AG04450 (cell line): Measurements from ENCODE around the gene PNPLA5. TPM values are rescaled to one million over a fixed set of nuclear protein-coding genes. Genes with fewer than 3 reads are reported as not detected.

Experiments
- CTCF ChIA-PET: fragments of 300-600, 350-600 bp; formaldehyde crosslinking; extraction: SDS; loops from one replicate; lab custom pipeline; 2022; ENCODE audit warnings: antibody characterized with exemption, inconsistent platforms; lab: Charles Lee
- POLR2A ChIA-PET: fragments of 350-600 bp; formaldehyde crosslinking; extraction: SDS; loops from one replicate; lab custom pipeline; 2021; ENCODE audit warnings: antibody characterized with exemption, inconsistent platforms; lab: Yijun Ruan, JAX
- DNase-seq: peaks from one replicate; pipeline ENCODE4 v3.0.0-alpha.2; 2011; ENCODE audit warnings: low read depth, low spot score
- H3K27ac ChIP-seq: one replicate; pipeline ENCODE4 v1.5.1; 2012; ENCODE audit warnings: low read depth, low read length, control low read depth
- H3K27me3 ChIP-seq: one replicate; pipeline ENCODE4 v1.6.0; 2012; ENCODE audit warnings: low read length; ENCODE audit not compliant: control insufficient read depth, insufficient read depth
- H3K4me3 ChIP-seq: 2 replicates; pipeline ENCODE4 v1.5.1; 2011; ENCODE audit warnings: mild to moderate bottlenecking, low read depth, low read length, control low read depth
- H3K9me3 ChIP-seq: 2 replicates; pipeline ENCODE4 v1.5.1; 2012; ENCODE audit warnings: low read length; ENCODE audit not compliant: control insufficient read depth, insufficient read depth
- polyA plus RNA-seq: library from polyadenylated mRNA; depleted of rRNA; stranded (reverse); fragments of >200 nt; gene quantifications from 2 replicates; pipeline ENCODE4 v1.2.3, GENCODE V29; 2011
- TF ChIP-seq, protein P1 (sequence below): IDR thresholded peaks from 2 replicates; pipeline ENCODE4 v1.5.1; 2011; ENCODE audit warnings: low read depth, low read length, control low read depth, inconsistent platforms

PNPLA5 gene
- polyA plus RNA-seq, 1 experiment = 0.12 TPM

DNA sequence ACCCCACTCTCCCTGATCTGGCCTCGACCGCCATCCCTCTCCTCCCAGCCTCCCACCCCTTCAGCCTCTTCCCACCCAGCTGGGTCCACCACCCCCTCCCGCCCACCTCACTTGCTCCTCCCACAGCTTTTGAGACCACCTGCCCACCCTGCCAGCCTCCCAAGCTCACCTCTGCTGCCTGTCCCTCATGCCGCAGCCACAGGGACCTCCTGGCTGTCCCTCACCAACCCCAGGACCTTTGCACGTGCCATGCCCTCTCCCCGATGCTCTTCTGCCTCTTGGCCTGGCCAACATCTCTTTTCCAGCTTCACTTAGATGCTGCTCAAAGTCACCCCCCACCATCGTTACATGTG lies 6.5 kb downstream of the PNPLA5 start:
- Histone ChIP-seq H3K27ac (no peak overlapping the region), H3K9me3 (peaks cover 6% of the 10 kb centered on the region), H3K27me3 (peaks cover 15% of the 10 kb centered on the region), H3K4me3 (no peak overlapping the region)
- TF ChIP-seq, protein P1, sequence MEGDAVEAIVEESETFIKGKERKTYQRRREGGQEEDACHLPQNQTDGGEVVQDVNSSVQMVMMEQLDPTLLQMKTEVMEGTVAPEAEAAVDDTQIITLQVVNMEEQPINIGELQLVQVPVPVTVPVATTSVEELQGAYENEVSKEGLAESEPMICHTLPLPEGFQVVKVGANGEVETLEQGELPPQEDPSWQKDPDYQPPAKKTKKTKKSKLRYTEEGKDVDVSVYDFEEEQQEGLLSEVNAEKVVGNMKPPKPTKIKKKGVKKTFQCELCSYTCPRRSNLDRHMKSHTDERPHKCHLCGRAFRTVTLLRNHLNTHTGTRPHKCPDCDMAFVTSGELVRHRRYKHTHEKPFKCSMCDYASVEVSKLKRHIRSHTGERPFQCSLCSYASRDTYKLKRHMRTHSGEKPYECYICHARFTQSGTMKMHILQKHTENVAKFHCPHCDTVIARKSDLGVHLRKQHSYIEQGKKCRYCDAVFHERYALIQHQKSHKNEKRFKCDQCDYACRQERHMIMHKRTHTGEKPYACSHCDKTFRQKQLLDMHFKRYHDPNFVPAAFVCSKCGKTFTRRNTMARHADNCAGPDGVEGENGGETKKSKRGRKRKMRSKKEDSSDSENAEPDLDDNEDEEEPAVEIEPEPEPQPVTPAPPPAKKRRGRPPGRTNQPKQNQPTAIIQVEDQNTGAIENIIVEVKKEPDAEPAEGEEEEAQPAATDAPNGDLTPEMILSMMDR = no peak
- ChIA-PET POLR2A (no interaction called here), CTCF (interaction anchor here (0.8 to 3.0 kb wide), 14 partner anchors 9 to 500 kb away, joined by 3 to 20 read pairs (median 5); partner anchors contain the start of gene PNPLA3)
- no peak for DNase-seq

DNA sequence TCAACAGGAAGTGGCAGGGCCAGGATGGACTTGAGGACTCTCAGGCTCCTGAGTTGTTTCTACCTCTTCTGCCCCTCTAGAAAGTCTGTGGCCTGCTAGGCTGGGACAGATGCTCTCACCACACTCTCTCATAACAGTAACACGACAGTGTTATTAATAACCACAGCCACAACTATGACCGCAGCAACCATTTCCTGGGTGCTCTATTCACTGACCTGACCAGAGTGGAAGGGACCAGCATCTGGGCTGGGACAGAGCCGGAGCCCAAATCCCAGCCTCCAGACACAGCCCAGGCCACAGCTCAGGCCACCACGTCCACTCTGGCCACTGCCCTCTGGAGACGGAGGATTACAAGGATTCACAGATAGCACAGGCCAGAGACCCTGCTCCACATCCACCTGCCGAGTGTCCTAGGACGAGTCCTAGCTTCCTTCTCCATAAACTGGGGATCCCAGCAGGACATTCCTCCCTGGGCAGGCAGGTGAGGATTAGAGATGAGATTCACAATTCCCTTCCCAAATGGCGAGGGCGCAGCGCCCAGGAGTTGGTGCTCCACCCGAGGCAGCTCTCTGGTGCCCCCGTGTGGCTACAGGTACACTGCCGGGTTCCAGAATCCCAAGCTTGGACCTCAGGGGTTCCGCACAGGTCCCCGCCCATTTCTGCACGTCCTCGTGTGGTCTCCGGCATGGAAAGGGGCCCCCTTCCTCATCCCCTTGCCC lies 7.1 kb downstream of the PNPLA5 start:
- Histone ChIP-seq H3K4me3 (no peak overlapping the region), H3K27ac (no peak overlapping the region), H3K9me3 (peaks cover 6% of the 10 kb centered on the region), H3K27me3 (peaks cover 15% of the 10 kb centered on the region)
- POLR2A ChIA-PET = no interaction called here
- CTCF ChIA-PET = interaction anchor here (0.7 to 3.0 kb wide), 16 partner anchors 8 to 499 kb away, joined by 3 to 20 read pairs (median 5); partner anchors contain the start of gene PNPLA3
- TF ChIP-seq, protein P1 = peak; percentile 88
- DNase-seq = no peak

DNA sequence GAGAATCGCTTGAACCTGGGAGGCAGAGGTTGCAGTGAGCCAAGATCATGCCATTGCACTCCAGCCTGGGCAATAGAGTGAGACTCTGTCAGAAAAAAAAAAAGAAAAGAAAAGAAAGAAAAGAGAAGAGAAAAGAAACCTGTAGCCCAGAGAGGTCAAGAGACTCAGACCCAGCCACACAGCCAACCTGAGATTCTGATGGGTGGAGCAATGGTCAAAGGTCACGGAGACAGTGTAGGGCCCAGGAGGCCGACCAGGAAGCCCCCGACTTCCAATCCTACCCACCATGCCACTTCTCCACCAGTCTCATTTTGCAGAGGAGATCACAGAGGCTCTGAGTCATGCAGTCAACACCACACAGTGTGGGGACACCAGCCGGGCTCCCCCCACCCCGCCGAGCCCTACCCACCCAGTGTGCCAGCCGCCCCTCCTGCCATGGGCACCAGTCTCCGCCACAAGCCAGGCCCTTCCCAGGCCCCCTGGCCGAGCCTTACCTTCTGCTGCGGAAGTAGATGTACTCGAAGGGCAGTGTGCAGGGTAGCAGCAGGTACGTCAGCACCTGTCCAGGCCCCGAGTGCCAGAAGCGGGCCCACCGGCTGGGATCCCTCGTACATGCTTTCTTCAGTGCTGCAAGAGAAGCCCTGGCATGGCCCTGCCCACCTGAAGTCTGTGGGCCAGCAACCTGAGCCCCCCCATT lies 7.9 kb downstream of the PNPLA5 start:
- TF ChIP-seq, protein P1 = no peak

DNA sequence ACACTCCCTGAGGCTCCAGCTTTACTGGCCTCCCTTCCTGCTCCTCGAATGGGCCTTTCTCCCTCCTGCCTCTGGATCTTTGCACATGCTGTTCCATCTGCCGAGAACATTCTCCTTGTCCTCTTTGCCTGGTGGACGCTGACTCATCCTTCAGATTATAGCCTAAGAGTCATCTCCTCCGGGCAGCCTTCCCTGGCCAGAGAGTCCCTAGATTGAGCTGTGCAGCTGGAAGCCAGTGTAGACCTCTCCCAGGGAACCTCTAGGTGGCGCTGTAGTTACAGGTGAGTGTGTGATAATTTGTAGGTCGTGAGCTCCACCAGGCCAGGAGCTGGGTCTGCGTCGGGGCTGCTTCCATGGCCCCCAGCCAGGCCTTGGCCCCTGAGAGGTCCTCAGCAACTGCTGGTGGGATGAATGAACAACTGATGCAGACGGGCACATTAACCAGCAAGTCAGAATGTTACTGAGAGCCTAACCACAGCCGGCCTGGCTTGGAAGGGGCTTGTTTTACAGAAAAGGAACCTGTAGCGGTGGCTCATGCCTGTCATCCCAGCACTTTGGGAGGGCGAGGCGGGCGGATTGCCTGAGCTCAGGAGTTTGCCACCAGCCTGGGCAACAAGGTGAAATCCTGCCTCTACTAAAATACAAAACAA lies 8.7 kb downstream of the PNPLA5 start:
- no peak for DNase-seq
- ChIA-PET POLR2A (interaction anchor here (0.6 kb wide), 1 partner anchor 435 kb away, joined by 3 read pairs; no protein-coding TSS in a partner anchor), CTCF (interaction anchor here (0.6 to 3.0 kb wide), 8 partner anchors 14 to 594 kb away, joined by 3 to 20 read pairs (median 4); no protein-coding TSS in a partner anchor)
- Histone ChIP-seq H3K27me3 (peaks cover 11% of the 10 kb centered on the region), H3K4me3 (no peak overlapping the region), H3K9me3 (peaks cover 6% of the 10 kb centered on the region), H3K27ac (no peak overlapping the region)
- TF ChIP-seq, protein P1 = peak; percentile 52

More for the DNA sequence above, 7.9 kb downstream of the PNPLA5 start:
- DNase-seq = no peak
- ChIA-PET CTCF (interaction anchor here (0.7 to 3.0 kb wide), 10 partner anchors 13 to 496 kb away, joined by 3 to 20 read pairs (median 7); no protein-coding TSS in a partner anchor), POLR2A (no interaction called here)
- Histone ChIP-seq H3K27ac (no peak overlapping the region), H3K4me3 (no peak overlapping the region), H3K9me3 (peaks cover 6% of the 10 kb centered on the region), H3K27me3 (peaks cover 12% of the 10 kb centered on the region)
